Suppressor macrophage treated with lipopolysaccharide for 1 hour (primary cell): Measurements from ENCODE around the gene TMEM132D.
"Not testable (repeated sequence)": the region's sequence is repeated elsewhere in the genome, so short reads cannot be mapped to it uniquely, and the experiment has no call there.

Experiments
- DNase-seq, 3 donors: peaks; one replicate each; pipeline ENCODE4 v3.0.0-alpha.2; 2020 to 2022

Gene TMEM132D

GRCh38 chr12:129082441-129082840, 821.4 kb downstream of the TMEM132D start:
- DNase-seq, result no peak

GRCh38 chr12:129081755-129082250, 822.0 kb downstream of the TMEM132D start:
- DNase-seq, result no peak

GRCh38 chr12:129080821-129081220, 823.0 kb downstream of the TMEM132D start:
- no peak for DNase-seq

- no peak for DNase-seq
Observed at GRCh38 chr12:129080391-129080790, 823.4 kb downstream of the TMEM132D start.

- no peak for DNase-seq
Observed at GRCh38 chr12:129079719-129080118, 824.1 kb downstream of the TMEM132D start.

GRCh38 chr12:129076441-129077320, 827.1 kb downstream of the TMEM132D start:
- DNase-seq, result no peak

- DNase-seq, result no peak
Observed at GRCh38 chr12:129075460-129076208, 828.2 kb downstream of the TMEM132D start.

GRCh38 chr12:129074379-129074778, 829.4 kb downstream of the TMEM132D start:
- DNase-seq, result no peak

GRCh38 chr12:129073157-129073915, 830.5 kb downstream of the TMEM132D start:
- DNase-seq, result no peak

- DNase-seq, result no peak
Observed at GRCh38 chr12:129071362-129071761, 832.5 kb downstream of the TMEM132D start.

GRCh38 chr12:129069886-129070285, 833.9 kb downstream of the TMEM132D start:
- DNase-seq, result no peak

GRCh38 chr12:129068684-129069083, 835.1 kb downstream of the TMEM132D start:
- DNase-seq, result no peak

- no peak for DNase-seq
Observed at GRCh38 chr12:129067491-129067890, 836.3 kb downstream of the TMEM132D start.

GRCh38 chr12:129064209-129064855, 839.5 kb downstream of the TMEM132D start:
- no peak for DNase-seq

GRCh38 chr12:129063600-129063999, 840.2 kb downstream of the TMEM132D start:
- no peak for DNase-seq

GRCh38 chr12:129053232-129053631, 850.6 kb downstream of the TMEM132D start:
- DNase-seq, result no peak

GRCh38 chr12:129052373-129052772, 851.5 kb downstream of the TMEM132D start:
- no peak for DNase-seq

- DNase-seq, result peak; percentile 20 to 39 (median 27)
Observed at GRCh38 chr12:129049917-129050316, 853.9 kb downstream of the TMEM132D start.

- not testable (repeated sequence) for DNase-seq
Observed at GRCh38 chr12:129043334-129043733, 860.5 kb downstream of the TMEM132D start.

- DNase-seq, result no peak
Observed at GRCh38 chr12:129036135-129036534, 867.7 kb downstream of the TMEM132D start.

GRCh38 chr12:129034558-129035289, 869.1 kb downstream of the TMEM132D start:
- DNase-seq, result no peak

- no peak for DNase-seq
Observed at GRCh38 chr12:129028844-129029243, 875.0 kb downstream of the TMEM132D start.
